ENCODE data around the gene SMAD5.

The SMAD5 gene

GRCh38 chr5:136132557-136133221 is at the start of gene SMAD5:
SMAD5 (plus strand) TSS chr5:136132845; CDS start chr5:136153761, 20,916 bp downstream.
- FAIRE-seq (peak; percentile 65), DNase-seq (ENCODE audit: insufficient read length, low spot score) (peak; percentile 97)
- peak; percentile 85 for TF ChIP-seq POLR2A (IDR thresholded peaks at IDR 0.05; ENCODE audit: low read depth, low read length)

- FAIRE-seq (no peak), DNase-seq (ENCODE audit: insufficient read length, low spot score) (no peak)
- no peak for TF ChIP-seq POLR2A (IDR thresholded peaks at IDR 0.05; ENCODE audit: low read depth, low read length)
Observed at GRCh38 chr5:136084698-136085097, 47.9 kb upstream of the SMAD5 start.

DNA sequence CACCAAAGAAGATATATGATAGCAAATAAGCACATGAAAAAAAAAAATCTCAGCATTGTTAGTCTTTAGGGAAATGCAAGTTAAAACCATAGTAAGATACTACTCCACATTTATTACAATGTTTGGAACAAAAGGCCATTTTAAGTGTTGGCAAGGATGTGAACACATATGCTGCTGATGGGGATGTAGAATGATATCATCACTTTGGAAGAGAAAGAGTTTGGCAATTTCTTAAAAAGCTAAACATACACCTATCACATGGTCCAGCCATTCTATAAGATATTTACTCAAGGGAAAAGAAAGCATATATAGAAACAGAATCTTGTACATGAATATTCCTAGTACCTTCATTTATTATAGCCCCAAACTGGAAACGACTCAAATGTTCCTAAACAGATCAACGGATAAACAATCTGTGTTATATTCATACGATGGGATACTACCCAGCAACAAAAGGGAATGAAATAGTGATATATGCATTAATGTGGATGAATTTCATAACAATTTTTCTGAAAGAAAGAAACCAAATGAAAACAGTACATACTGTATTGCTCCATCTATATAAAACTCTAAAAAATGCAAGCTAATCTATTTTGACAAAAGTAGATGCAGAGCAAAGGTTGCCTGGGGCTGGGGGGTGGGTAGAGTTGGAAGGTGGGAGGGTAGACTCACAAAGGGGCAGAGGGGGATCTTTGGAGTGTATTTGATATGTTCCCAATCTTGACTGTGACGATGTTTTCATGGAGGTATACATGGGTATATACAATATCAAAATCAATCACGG is 45.7 kb upstream of the SMAD5 start:
- no peak for FAIRE-seq
- no peak for TF ChIP-seq POLR2A (IDR thresholded peaks at IDR 0.05; ENCODE audit: low read depth, low read length)
- no peak for DNase-seq (ENCODE audit: insufficient read length, low spot score)

- no peak for DNase-seq (ENCODE audit: insufficient read length, low spot score)
- FAIRE-seq, result no peak
- no peak for TF ChIP-seq POLR2A (IDR thresholded peaks at IDR 0.05; ENCODE audit: low read depth, low read length)
Observed at GRCh38 chr5:136087961-136088871, 44.4 kb upstream of the SMAD5 start.

DNA sequence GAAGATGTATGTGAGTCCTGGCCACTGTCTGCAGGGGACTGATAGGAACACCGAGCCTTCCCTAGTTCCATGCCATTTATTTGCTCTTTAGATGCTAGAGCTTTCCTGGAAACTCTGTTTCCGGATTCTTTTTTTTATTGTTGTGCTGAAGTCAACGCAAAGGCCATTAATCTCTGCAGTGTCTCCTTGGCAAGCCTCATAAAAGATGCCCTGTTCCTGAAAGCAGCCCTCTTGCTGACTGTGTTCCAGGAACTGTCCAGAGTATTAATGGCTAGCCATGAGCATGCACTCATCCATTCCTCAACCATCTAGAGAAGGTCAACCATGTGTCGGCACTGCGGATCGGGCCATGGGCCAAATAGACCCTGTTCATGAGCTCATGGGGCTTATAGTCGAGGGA is 42.9 kb upstream of the SMAD5 start:
- no peak for FAIRE-seq
- DNase-seq (ENCODE audit: insufficient read length, low spot score), result no peak
- TF ChIP-seq POLR2A (IDR thresholded peaks at IDR 0.05; ENCODE audit: low read depth, low read length), result no peak

GRCh38 chr5:136090319-136090718 is 42.3 kb upstream of the SMAD5 start:
- DNase-seq (ENCODE audit: insufficient read length, low spot score) (no peak), FAIRE-seq (no peak)
- TF ChIP-seq POLR2A (IDR thresholded peaks at IDR 0.05; ENCODE audit: low read depth, low read length), result no peak

- FAIRE-seq, result no peak
- no peak for DNase-seq (ENCODE audit: insufficient read length, low spot score)
- TF ChIP-seq POLR2A (IDR thresholded peaks at IDR 0.05; ENCODE audit: low read depth, low read length), result no peak
Observed at GRCh38 chr5:136094189-136094912, 38.3 kb upstream of the SMAD5 start.

DNA sequence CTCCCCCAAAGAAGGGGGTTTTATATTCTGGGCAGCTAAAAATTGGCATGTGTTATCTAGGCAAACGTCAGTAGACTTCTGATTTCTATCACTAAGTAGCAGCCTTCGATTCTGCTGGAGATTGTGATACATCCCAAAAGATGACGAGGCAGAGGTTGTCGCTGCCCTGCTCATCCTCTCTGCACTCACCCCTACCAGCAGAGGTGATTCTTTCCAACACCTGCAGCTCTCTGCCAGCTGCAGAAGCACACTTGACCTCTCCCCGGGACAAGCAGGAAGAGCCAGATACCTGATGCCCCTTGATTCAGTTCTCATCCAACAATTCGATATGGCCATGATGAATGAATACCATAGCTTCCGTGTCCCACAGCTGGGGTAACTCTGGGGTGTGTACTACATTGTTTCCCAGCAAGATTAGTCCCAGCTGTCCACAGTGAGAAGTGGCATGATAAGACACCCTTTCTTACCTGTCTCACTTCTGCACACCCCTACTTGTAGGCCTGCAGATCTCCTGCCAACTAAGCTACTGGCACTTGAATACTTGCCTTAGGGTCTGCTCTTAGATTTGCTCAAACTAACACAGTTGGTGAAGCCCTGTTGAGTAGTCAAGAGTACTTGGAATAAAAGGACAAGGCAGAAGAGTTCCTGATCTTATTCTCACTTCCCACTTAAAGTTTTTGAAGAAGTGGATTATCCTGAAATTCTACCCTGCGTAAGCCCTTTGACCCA is 37.6 kb upstream of the SMAD5 start:
- TF ChIP-seq POLR2A (IDR thresholded peaks at IDR 0.05; ENCODE audit: low read depth, low read length), result no peak
- FAIRE-seq, result no peak
- no peak for DNase-seq (ENCODE audit: insufficient read length, low spot score)

GRCh38 chr5:136098176-136098575 is 34.5 kb upstream of the SMAD5 start:
- TF ChIP-seq POLR2A (IDR thresholded peaks at IDR 0.05; ENCODE audit: low read depth, low read length), result no peak
- FAIRE-seq, result no peak

DNA sequence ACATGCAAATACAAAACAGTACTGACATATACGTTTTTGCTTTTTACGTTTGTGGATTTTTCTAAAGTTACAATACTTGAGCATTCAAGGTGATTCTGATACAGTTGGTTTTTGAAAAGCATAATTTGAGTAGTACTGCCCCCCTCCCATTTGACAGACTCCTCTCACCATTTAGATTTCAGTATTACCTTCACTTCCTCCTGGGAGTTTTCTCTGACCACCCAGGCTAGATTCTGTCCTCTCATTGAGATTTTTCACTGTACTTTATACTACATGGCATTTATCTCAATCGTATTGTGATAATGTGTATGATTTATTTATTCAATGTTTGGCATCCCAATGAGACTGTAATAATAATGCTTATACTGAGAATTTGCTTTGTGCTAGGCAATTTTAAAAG is 32.8 kb upstream of the SMAD5 start:
- TF ChIP-seq POLR2A (IDR thresholded peaks at IDR 0.05; ENCODE audit: low read depth, low read length), result no peak
- DNase-seq (ENCODE audit: insufficient read length, low spot score), result no peak
- no peak for FAIRE-seq

More at GRCh38 chr5:136098176-136098575, 34.5 kb upstream of the SMAD5 start:
- no peak for DNase-seq (ENCODE audit: insufficient read length, low spot score)

- DNase-seq (ENCODE audit: insufficient read length, low spot score) (no peak), FAIRE-seq (no peak)
- TF ChIP-seq POLR2A (IDR thresholded peaks at IDR 0.05; ENCODE audit: low read depth, low read length), result no peak
Observed at GRCh38 chr5:136101884-136102283, 30.8 kb upstream of the SMAD5 start.

- FAIRE-seq (no peak), DNase-seq (ENCODE audit: insufficient read length, low spot score) (no peak)
- TF ChIP-seq POLR2A (IDR thresholded peaks at IDR 0.05; ENCODE audit: low read depth, low read length), result no peak
Observed at GRCh38 chr5:136103118-136103517, 29.5 kb upstream of the SMAD5 start.

Data from H54 (cell line).